GM15510 (cell line): ENCODE results near the gene VTI1A.

Source experiments
- POLR2A ChIP-seq: IDR thresholded peaks from 3 replicates; pipeline ENCODE4 v1.6.1; 2011; ENCODE audit warnings: borderline replicate concordance; ENCODE audit not compliant: insufficient read length; ENCODE audit errors: extremely low read depth

Gene VTI1A

DNA sequence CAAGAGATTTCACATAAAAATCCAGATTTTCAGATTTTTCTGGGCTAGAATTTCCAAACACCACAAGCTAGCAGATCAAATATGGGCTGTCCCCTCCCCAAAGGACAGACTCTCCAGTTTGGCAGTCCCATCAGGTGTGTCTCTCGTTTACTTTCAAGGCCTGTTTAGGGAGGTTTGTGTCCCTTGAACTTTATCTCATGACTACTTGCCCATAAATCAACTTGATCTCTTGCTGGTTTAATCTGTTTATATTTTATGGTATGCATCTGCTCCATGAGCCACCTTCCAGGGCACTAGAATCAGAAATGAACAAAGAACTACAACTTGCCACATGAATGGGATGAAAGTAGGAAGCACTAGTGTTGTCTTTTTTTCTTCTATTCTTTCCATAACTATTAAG is 5.5 kb upstream of the VTI1A start:
- no peak for TF ChIP-seq POLR2A

DNA sequence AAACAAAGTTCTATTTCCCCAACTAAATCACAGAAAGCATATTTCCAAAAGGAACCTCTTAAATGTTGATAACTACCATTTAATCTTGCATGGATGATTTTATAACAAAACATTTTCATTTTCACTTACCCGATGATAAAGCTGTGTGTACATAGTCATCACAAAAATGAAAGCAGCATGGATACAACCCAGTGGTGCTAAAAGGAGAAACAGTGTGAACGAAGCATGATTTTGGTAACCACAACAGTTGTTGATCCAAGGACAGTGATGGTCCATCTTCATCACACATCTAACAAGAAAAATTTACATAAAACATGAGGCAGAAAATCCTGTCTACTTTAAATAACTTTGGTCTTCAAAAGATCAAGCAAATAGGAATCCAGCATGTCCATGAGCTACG is 5.0 kb upstream of the VTI1A start:
- no peak for TF ChIP-seq POLR2A

DNA sequence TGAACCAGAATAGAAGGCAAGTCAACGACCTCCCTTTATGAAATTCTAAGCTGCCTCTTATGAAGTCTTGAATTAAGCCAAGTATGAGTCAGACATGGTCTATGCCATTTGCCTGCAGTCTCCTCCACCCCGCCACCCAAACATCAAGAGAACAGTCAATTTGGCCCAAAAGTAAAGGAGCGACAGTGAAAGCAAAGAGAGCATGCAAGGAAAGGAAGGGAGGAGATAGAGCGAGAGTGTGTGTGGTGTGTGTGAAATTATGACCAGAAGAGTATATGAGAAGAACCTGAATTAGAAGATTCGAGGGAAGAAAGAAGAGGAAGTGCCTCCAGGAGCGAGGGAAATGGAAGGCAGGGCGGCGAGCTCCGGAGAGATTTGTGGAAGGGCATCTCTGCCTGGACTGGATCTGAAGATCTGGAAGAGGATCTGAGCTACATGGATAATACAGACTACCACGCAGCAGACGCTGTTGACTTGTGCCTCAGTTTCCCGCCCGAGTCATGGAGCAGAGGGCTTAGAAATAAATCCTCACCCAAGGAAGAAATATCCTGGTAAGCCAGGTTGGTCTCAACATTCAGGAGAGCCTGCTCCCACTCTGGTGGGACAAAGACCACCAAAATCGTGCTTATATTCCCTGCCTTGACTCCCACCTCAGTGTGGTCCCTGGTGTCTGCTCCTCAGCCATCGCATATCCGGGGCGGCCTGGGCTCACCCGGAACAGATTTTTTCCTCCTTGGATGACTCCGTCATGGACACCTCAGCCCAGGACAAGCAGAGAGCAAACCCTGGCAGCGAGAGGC is 760 bp upstream of the VTI1A start:
- no peak for TF ChIP-seq POLR2A

DNA sequence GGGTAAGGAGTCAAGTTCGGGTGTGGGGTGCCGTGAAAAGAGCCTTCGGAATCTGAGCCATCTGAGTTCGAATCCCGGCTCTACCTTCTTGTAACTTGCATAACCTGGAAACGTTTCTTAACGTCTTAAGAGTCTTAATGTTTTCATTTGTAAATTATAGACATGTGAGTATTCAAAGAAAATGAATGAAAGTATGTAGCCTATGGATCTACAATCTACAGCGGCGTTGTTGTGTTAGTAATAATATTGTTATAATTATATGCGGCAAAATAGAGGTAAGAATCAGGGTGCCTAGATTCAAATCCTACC is 559 bp downstream of the VTI1A start:
- TF ChIP-seq POLR2A = no peak

DNA sequence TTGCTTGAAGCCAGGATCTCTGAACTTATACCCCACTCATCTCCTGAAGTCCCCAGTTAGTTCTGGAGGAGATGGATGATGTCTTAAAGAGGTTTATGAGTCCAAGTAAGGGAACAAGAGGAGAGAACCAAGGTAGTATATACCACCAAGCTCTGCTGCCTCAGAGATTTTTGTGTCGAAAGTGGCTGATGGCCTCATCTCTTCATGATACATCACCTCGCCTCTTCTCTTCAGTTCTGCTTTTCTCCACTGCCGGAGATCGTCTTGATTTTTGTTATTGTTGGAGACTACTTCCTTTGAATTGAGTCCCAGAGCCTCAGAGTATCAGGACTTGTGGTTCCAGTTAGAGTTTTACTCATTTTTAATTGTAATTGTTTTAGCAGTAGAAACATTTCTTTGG is 1.9 kb downstream of the VTI1A start:
- no peak for TF ChIP-seq POLR2A

DNA sequence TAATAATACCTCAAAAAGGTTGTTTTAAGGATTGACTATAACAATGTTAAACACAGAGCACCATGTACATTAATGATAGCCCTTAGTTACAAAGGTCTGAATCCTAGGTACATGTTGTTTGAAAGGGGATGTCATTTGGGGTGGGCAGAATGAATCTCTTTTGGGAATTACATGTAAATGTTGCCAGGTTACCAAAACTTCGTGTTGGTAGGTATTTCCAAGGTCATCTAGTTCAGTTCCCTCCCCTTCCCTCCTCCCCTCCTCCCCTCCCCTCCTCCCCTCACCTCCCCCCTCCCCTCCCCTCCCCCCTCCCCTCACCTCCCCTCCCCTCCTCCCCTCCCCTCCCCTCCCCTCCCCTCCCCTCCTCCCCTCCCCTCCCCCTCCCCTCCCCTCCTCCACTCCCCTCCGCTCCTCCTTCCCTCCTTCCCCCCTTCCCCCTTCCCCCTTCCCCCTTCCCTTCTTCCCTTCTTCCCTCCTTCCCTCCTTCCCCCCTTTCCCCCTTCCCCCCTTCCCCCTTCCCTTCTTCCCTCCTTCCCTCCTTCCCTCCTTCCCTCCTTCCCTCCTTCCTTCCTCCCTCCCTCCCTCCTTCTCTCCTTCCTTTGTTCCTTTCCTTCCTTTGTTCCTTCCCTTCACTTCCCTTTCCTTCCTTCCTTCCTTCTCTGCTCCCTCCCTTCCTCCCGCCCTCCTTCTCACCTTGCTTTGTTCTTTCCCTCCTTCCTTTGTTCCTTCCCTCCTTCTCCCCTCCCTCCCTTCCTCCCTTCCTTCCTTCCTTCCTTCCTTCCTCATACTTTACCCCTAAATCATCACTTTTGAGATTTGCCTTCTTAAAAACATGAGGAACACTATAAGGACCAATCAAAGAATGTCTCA is 8.1 kb downstream of the VTI1A start:
- TF ChIP-seq POLR2A = no peak

DNA sequence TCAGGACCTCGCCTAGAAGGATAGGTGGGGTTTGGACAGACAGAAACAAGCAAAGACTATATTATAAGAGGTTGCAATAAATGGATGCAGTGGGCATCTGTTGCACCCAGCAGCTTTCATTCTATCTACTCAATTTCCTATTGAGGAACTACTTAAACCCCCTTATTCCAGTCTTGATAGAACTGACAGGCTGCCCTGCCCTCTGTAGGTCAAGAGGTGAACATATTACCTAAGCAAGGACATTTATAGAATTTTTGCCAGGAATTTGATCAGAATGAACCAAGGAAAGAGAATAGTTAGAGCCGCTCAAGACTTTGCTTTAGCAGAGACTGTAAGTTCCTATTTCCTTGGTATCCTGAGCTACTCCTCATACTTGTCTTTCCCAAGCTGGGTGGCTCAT is 9.5 kb downstream of the VTI1A start:
- TF ChIP-seq POLR2A = no peak

DNA sequence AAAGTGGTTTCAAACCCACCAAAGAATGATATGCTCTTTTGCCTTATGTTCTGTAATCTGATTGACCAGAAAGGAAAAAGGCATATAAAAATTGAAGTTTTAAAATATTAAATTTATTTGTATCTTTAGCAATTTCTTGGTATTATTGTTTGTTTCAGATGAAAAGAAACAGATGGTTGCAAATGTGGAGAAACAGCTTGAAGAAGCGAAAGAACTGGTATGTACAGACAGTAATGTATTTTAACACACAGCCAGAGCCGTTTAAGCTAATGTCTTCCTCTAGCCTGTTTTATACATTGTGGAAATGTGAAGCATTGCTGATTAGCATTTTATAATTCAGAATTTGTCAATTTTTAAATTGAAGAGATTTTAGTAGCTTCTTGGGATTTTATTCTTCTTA is 13.4 kb downstream of the VTI1A start:
- TF ChIP-seq POLR2A = no peak

DNA sequence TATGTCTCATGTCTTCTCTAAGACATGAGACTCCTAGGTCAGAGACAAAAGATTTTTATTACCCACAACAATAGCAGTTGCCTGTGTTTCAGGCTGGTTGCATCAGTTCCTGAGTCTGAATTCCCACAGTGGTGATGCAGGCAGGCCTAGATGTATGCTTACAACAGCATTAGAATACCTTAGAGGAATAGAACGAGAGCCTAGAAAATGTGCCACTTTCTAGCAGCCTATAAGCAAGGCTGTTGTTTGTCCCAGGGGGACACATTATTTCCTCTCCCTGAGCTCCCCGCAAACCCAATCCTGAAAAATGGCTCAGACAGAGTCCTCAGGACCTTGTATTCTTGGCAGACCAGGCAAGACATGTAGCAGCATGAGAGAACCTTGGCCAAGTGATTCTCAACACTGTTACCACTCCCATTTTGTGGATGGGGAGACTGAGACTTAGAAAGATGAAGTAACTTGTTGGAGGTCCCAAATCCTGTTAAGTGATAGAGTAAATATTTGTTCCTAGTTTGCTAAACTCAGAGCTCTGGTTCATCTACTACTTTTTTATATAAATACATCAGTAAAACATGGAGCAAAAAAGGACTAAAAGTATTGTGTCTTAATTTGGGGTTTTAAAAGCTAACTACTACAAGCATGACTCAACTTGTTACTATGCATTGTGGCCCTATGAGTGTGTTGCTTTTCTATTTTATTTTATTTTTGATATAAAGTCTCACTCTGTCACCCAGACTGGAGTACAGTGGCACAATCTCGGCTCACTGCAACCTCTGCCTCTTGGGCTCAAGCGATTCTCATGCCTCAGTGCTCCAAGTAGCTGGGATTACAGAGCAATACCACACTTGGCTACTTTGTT is 14.2 kb downstream of the VTI1A start:
- TF ChIP-seq POLR2A = no peak

DNA sequence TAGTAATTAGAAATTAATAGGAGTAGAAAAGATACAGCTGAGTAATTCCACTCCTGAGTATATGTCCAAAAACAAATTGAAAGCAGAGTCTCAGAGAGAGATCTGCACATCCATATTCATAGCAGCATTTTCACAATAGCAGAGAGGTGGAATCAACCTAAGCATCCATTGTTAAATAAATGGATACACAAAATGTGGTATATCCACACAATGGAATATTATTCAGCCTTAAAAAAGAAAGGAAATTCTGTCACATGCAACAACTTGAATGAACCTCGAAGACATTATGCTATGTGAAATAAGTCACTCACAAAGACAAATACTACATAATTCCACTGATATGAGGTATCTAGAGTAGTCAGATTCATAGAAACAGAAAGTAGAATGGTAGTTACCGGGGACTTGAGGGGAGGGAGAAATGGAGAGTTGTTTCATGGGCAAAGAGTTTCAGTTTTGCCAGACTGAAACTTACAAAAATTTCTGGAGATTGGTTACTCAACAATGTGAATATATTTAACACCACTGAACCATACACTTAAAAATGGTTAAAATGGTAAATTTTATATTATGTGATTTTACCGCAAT is 18.4 kb downstream of the VTI1A start:
- TF ChIP-seq POLR2A = no peak

DNA sequence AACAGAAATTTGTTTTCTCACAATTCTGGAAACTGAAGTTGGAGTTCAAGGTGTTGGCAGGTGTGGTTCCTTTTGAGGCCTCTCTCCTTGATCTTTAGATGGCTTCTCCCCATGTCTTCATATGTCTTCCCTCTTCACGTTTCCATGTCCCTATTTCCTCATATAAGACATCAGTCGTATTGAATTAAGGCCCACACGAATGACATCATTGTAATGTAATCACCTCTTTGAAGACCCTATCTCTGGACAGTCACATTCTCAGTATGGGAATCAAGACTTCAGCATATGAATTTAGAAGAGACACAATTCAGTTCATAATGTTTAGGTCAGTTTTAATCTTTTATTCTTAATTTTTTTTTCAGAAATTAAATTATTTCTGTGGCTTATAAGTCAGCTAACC is 19.8 kb downstream of the VTI1A start:
- no peak for TF ChIP-seq POLR2A

DNA sequence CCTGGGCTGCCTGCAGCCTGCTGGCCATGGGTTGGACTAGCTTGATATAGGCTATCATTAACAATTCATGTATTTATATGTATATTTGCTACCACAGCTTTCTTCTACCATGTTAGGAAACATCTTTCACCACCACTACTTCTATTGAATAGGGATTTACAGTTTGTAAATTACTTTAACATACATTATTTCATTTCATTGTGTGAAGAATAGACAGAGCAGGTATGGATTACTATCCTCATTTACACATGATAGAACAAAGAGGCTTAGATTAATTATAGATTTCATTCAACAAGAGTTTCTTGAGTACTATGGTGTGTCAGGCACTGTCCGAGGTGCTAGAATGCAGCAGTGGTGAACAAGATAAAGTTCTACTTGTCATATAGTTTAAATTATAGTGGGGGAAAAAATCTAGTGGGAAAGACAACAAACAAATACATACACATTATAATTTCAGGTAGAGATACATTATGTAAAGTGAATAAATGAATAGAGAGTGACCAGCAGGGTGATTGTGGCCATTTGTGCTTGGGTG is 20.6 kb downstream of the VTI1A start:
- no peak for TF ChIP-seq POLR2A

DNA sequence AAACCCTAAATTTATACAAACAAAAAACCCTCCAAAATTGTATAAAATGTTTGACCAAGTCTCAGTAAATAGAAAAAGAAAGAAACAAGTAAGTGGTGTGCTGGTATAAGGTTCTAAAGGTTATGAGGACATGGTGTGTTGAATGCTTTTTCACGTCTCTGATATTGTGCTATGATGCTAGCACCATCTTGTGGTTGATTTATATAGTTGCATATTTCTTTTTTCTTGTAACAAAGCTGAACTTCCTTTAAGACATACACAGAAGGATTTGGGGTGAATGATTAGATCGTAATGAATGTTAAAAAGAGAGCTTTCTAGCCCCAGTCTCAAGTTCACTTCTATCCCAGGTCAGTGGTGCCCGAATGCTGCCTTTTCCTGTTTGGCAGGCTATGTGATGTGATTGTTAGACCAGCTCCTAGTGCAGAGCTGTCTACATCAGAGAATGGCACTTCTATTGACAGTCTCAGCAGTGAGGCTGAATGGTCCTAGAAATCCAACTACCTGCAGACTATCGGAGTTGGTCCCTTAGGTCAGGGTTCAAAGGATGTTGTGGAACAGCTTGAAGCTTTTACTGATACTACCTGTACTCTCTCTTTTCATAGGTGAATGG is 25.0 kb downstream of the VTI1A start:
- TF ChIP-seq POLR2A = no peak

DNA sequence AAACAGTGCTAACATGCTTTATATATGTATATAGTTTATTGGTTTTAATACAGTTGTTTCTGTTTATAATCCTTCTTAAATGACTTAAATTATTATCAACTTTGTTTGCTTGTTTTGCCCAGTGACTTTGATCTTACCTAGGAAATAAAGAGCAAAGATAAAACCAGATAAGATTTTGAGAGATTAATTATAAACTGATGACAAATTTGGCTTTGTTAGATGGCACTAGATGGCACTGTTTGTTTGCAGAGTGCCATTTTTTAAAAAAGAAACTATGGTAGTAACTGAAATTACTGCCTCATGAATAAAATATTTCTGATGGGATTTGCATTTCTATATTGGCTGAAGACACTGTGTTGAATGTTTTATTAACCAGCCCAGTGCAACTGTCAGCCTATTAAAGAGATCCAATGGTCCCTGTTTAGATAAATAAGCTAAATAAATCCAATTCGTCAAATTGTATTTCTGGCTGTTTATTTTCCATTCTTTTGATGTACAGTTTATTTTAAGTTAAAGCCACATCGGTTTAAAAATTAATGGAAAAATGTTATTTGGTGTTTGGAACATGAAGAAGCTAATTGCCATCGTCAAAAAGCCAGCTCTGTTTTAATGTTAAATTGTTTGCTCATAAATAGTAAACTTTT is 28.7 kb downstream of the VTI1A start:
- no peak for TF ChIP-seq POLR2A
